HG03575 (cell line): Measurements from ENCODE around the gene PRPF18.

Source experiments
- ATAC-seq: cut with Tn5 transposase; IDR thresholded peaks from one replicate; pipeline ENCODE4 v1.9.1; 2021; ENCODE audit not compliant: unreplicated experiment, insufficient number of reproducible peaks, low FRiP score; ENCODE audit errors: extremely low read depth

The PRPF18 gene

DNA sequence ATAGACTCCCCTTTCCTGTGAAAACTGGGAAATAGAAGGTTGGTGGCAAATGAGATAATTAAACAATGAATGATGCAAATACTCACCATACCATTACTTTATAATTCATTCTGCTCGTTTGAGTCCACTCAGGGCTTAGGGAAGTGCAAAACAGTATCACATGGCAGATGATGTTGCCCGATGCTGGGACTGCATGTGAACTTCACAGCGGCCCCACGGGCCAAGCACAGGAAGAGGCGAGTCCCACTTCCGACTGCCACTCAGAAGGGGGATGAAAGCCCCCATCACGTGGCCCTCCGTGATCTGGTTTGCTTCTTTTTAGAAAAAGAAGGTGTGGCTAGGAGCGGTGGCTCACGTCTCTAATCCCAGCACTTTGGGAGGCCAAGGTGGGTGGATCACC, 71.5 kb downstream of the PRPF18 start:
- ATAC-seq = no peak

DNA sequence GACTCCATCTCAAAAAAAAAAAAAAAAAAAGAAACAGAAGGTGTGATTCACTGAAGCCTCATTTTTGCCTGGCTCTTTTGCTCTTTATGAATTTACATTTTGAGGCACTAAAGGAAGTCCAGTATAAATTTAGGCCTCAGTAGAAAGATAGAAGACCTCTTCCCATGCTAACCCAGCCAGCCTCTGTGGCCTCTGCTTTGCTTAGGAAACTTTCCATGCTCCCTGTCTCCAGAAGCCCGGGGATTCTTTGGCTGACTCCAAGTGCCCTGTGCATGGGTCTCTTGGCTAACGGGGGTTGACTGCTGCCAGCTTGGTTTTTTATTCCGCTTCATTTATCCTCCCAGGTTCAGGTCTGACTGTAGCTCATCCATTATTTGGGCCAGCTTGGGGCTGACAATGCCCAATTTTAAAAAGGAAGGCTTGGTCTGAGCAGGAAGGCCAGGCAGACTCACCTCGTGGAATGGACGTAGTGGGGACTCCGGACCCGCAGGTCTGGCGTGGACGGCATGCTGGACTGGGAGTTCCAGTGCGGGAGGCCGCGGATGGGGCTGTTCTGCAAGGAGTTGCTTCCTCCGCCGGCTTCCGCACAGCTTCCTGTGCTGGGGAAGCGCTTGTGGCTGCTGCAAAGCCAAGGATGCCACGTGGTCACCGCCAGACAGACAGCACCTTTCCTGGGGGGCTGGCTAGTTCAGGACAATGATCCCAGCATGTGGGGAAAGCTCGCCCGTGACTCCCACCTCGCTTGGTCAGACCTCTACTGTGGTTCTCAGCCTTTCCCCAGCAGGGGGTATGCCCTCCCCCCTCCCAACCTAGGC, 72.3 kb downstream of the PRPF18 start:
- ATAC-seq = no peak

- ATAC-seq = no peak
Observed at GRCh38 chr10:13659887-13660550, 73.3 kb downstream of the PRPF18 start.

DNA sequence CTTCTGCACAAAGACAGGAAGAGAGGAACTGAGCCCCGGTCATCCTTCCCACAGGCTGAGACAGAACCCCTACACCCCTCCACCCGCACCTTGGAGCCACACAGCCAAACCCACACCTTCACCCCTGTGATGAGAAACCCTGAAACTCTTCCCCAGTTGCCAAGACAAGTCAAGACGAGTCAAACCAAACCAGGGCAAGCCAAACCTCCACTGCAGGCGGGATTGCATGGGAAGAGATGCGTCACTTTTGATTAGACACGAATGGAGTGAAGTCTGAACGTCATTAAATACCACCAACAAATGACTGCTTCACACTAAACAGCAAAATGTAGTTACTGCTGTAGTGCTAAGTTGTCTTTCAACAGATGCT, 73.8 kb downstream of the PRPF18 start:
- no peak for ATAC-seq

- no peak for ATAC-seq
Observed at GRCh38 chr10:13661256-13661655, 74.5 kb downstream of the PRPF18 start.

DNA sequence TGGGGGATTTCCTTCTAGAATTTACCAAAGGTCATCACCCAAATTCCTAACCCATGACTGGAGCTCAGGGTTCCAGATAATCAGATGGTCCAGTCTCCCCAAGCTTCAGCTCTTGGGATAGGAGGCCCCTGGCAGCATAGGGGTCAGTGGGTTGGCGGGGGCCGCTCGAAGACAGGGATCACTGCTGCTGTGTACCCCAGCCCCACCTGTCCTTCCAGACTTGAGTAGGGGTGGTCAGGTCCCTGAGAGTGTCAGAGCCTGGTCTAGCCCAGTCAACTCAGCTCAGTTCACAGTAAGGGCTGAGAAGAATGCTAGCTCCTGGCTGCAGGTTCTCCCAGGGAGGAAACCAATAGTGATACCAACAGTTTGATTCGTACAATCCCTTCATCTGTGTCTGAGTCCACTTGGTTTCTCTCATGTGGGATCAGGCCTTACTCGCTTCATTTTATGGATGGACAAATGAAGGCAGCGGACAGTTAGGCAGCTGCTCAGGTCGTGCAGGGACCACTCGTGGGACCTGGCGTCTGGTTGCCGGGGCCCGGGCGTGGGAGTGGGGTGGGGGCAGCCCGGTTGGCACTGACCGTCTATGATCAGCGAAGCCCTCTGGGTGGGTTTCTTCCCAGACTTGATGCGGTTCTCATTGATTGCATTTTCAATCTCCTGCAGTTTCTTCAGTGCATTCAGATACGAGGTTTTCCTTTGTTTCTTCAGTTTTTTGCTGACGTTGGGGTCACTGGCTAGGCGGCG, 78.9 kb downstream of the PRPF18 start:
- ATAC-seq = no peak

- ATAC-seq = no peak
Observed at GRCh38 chr10:13668126-13668525, 81.4 kb downstream of the PRPF18 start.

GRCh38 chr10:13669182-13669855, 82.6 kb downstream of the PRPF18 start:
- ATAC-seq = no peak

DNA sequence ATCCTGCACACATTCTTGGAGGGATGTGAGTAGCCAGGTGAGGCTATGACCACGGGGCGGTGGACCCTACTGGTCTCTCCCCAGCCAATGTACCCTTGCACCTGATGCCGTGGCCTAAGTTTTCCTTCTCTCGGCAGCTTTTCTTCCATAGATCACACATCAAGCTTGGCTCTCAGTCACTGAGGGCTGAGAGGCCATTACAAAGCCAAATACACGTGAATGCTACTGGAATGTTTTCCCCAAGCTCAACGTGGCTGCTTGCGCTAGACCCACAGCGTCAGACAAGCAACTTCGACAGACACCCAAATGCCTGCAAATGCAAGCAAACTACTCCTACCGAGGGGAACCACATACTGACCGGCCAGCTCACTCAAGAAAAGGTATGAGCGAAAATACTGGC, 83.1 kb downstream of the PRPF18 start:
- no peak for ATAC-seq

- ATAC-seq = no peak
Observed at GRCh38 chr10:13670311-13670710, 83.5 kb downstream of the PRPF18 start.

GRCh38 chr10:13671904-13672303, 85.1 kb downstream of the PRPF18 start:
- ATAC-seq = no peak

DNA sequence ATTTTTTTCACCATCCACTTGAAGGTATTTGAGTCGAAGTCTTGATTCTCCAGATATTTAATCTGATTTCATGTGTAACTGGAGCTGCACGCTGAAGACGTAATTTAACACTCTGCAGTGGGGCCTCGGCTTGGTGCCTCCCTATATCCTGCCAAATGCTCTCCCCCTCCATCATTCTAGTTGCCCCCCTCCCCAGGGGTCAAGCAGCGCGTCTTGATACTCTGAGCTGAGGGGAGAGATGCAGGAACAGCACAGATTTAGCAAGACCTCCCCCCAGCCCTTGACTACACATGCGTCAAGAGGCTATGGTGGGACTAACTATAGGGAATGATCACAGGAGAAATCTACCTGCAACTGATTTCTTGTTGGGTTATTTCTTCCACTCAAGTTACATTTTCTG, 85.8 kb downstream of the PRPF18 start:
- ATAC-seq = no peak

- ATAC-seq = no peak
Observed at GRCh38 chr10:13673156-13673555, 86.4 kb downstream of the PRPF18 start.

GRCh38 chr10:13674645-13675588, 88.2 kb downstream of the PRPF18 start:
- ATAC-seq = no peak

- no peak for ATAC-seq
Observed at GRCh38 chr10:13678101-13678843, 91.5 kb downstream of the PRPF18 start.
